IMR-90 (cell line): ENCODE measurements around the gene IPMK. TPM values are rescaled to one million over a fixed set of nuclear protein-coding genes. Genes with fewer than 3 reads are reported as not detected.

Source experiments
- ATAC-seq: fragments of 200-7000 bp; cut with Tn5 transposase; 2 replicates; pipeline ENCODE4 v1.9.1; 2020; ENCODE audit warnings: low read depth, mild to moderate bottlenecking, moderate library complexity
- BruUV-seq: library from RNA; stranded (reverse); fragments of 400-500 nt; replicated peaks from 2 replicates; lab custom pipeline; 2021; lab: Mats Ljungman, UMichigan
- CTCF ChIA-PET: fragments of 300-600 bp; formaldehyde crosslinking; extraction: SDS; loops from one replicate; lab custom pipeline; 2021; ENCODE audit warnings: antibody characterized with exemption; lab: Yijun Ruan, JAX
- POLR2A ChIA-PET: fragments of 300-600 bp; sonication (Branson Sonifier 250); formaldehyde crosslinking; loops from one replicate; lab custom pipeline; 2022; ENCODE audit warnings: antibody characterized with exemption; ENCODE audit not compliant: unreplicated experiment; lab: Charles Lee
- DNase-seq: peaks from one replicate; pipeline ENCODE4 v3.0.0; 2013
- H2AFZ ChIP-seq: replicated peaks from 2 replicates; pipeline ENCODE3; 2013; ENCODE audit warnings: low read length, mild to moderate bottlenecking; ENCODE audit not compliant: poor library complexity
- H2AK5ac ChIP-seq: 2 replicates; pipeline ENCODE4 v1.6.1; 2013; ENCODE audit warnings: low read depth, low read length, inconsistent platforms
- H2AK9ac ChIP-seq: replicated peaks from 2 replicates; pipeline ENCODE3; 2013; ENCODE audit warnings: mild to moderate bottlenecking, low read depth, low read length, moderate library complexity; ENCODE audit not compliant: poor library complexity
- H2BK120ac ChIP-seq: 2 replicates; pipeline ENCODE4 v1.6.1; 2013; ENCODE audit warnings: low read depth, low read length, inconsistent platforms
- H2BK15ac ChIP-seq: 3 replicates; pipeline ENCODE4 v1.6.1; 2013; ENCODE audit warnings: low read depth, low read length, inconsistent platforms
- H2BK20ac ChIP-seq: 2 replicates; pipeline ENCODE4 v1.6.1; 2013; ENCODE audit warnings: low read depth, mild to moderate bottlenecking, inconsistent platforms, low read length, moderate library complexity
- H2BK5ac ChIP-seq: 2 replicates; pipeline ENCODE4 v1.6.1; 2013; ENCODE audit warnings: mild to moderate bottlenecking, low read depth, low read length, inconsistent platforms; ENCODE audit not compliant: poor library complexity, severe bottlenecking
- H3K14ac ChIP-seq: replicated peaks from 2 replicates; pipeline ENCODE4 v1.6.1; 2013; ENCODE audit warnings: low read depth, low read length, inconsistent platforms
- H3K18ac ChIP-seq: 2 replicates; pipeline ENCODE4 v1.6.1; 2013; ENCODE audit warnings: low read depth, low read length, control low read depth
- H3K23ac ChIP-seq: 2 replicates; pipeline ENCODE4 v1.6.1; 2013; ENCODE audit warnings: low read depth, low read length, inconsistent platforms
- H3K27ac ChIP-seq: 2 replicates; pipeline ENCODE4 v1.5.1; 2013; ENCODE audit warnings: mild to moderate bottlenecking, control low read depth, low read length; ENCODE audit not compliant: insufficient read depth
- H3K27me3 ChIP-seq: 2 replicates; pipeline ENCODE4 v1.6.1; 2013; ENCODE audit warnings: low read length; ENCODE audit not compliant: control insufficient read depth, insufficient read depth
- H3K36me3 ChIP-seq: 2 replicates; pipeline ENCODE4 v1.6.1; 2013; ENCODE audit warnings: low read length, mixed read lengths; ENCODE audit not compliant: control insufficient read depth, insufficient read depth
- H3K4ac ChIP-seq: 2 replicates; pipeline ENCODE4 v1.6.1; 2013; ENCODE audit warnings: low read depth, low read length, inconsistent platforms
- H3K4me1 ChIP-seq: 2 replicates; pipeline ENCODE4 v1.6.1; 2013; ENCODE audit warnings: low read length, mixed read lengths; ENCODE audit not compliant: control insufficient read depth, insufficient read depth
- H3K4me2 ChIP-seq: 2 replicates; pipeline ENCODE4 v1.6.1; 2013; ENCODE audit warnings: low read depth, mild to moderate bottlenecking, control low read depth, low read length, moderate library complexity
- H3K4me3 ChIP-seq: 2 replicates; pipeline ENCODE4 v1.5.1; 2013; ENCODE audit warnings: low read depth, mild to moderate bottlenecking, control low read depth, low read length, moderate library complexity; ENCODE audit not compliant: insufficient read depth
- H3K56ac ChIP-seq: 2 replicates; pipeline ENCODE4 v1.6.1; 2013; ENCODE audit warnings: low read length, inconsistent platforms; ENCODE audit not compliant: insufficient read depth; ENCODE audit errors: extremely low read depth
- H3K79me1 ChIP-seq, 2 experiments: 2 replicates each; pipeline ENCODE4 v1.6.1; 2013; ENCODE audit warnings: low read length in 2 of 2, inconsistent platforms in 1 of 2, low read depth in 1 of 2
- H3K9ac ChIP-seq: 2 replicates; pipeline ENCODE4 v1.6.1; 2013; ENCODE audit warnings: low read depth, low read length, control low read depth
- H3K9me1 ChIP-seq: 2 replicates; pipeline ENCODE4 v1.6.1; 2013; ENCODE audit warnings: low read length, inconsistent platforms; ENCODE audit not compliant: insufficient read depth
- H3K9me3 ChIP-seq: 2 replicates; pipeline ENCODE4 v1.6.1; 2013; ENCODE audit warnings: low read length; ENCODE audit not compliant: control insufficient read depth, insufficient read depth
- H4K20me1 ChIP-seq: 2 replicates; pipeline ENCODE4 v1.6.1; 2013; ENCODE audit warnings: low read length, inconsistent platforms; ENCODE audit not compliant: insufficient read depth
- H4K5ac ChIP-seq: 2 replicates; pipeline ENCODE4 v1.6.1; 2013; ENCODE audit warnings: mild to moderate bottlenecking, low read depth, low read length, control low read depth
- H4K8ac ChIP-seq, 2 experiments: 2 replicates each; pipeline ENCODE4 v1.6.1; 2013; ENCODE audit warnings: low read depth in 2 of 2, low read length in 2 of 2, control low read depth in 1 of 2, inconsistent platforms in 1 of 2
- H4K91ac ChIP-seq: 2 replicates; pipeline ENCODE4 v1.6.1; 2013; ENCODE audit warnings: low read depth, low read length, inconsistent platforms; ENCODE audit not compliant: insufficient read depth
- BHLHE40 ChIP-seq: fragments of 150-350 bp; IDR thresholded peaks from 2 replicates; pipeline ENCODE4 v1.6.1; 2016; ENCODE audit warnings: mild to moderate bottlenecking, low read depth, low read length
- CEBPB ChIP-seq: IDR thresholded peaks from 2 replicates; pipeline ENCODE4 v1.6.1; 2012; ENCODE audit warnings: low read depth, low read length, improper control_type of control experiment
- CHD1 ChIP-seq: IDR thresholded peaks from 2 replicates; pipeline ENCODE4 v1.6.1; 2012; ENCODE audit warnings: low read depth, low read length, improper control_type of control experiment
- CTCF ChIP-seq: conservative IDR thresholded peaks from 2 replicates; pipeline ENCODE4 v1.5.1; 2012; ENCODE audit warnings: mild to moderate bottlenecking, low read depth, low read length, improper control_type of control experiment
- ELK1 ChIP-seq: fragments of 150-350 bp; IDR thresholded peaks from 2 replicates; pipeline ENCODE4 v1.6.1; 2016; ENCODE audit warnings: low read depth, mild to moderate bottlenecking, low read length, moderate library complexity, borderline replicate concordance
- FOS ChIP-seq: fragments of 150-350 bp; IDR thresholded peaks from 2 replicates; pipeline ENCODE4 v1.6.1; 2016; ENCODE audit warnings: low read depth, low read length
- MAFK ChIP-seq: IDR thresholded peaks from 2 replicates; pipeline ENCODE4 v1.6.1; 2012; ENCODE audit warnings: low read depth, low read length, improper control_type of control experiment
- MAZ ChIP-seq: IDR thresholded peaks from 2 replicates; pipeline ENCODE4 v1.6.1; 2012; ENCODE audit warnings: low read depth, mild to moderate bottlenecking, low read length, improper control_type of control experiment, moderate library complexity, borderline replicate concordance
- POLR2A ChIP-seq: IDR thresholded peaks from 2 replicates; pipeline ENCODE4 v1.6.1; 2012; ENCODE audit warnings: mild to moderate bottlenecking, low read depth, low read length
- RAD21 ChIP-seq: IDR thresholded peaks from 2 replicates; pipeline ENCODE4 v1.6.1; 2012; ENCODE audit warnings: low read length, improper control_type of control experiment
- RCOR1 ChIP-seq: IDR thresholded peaks from 2 replicates; pipeline ENCODE4 v1.6.1; 2012; ENCODE audit warnings: mild to moderate bottlenecking, low read length, improper control_type of control experiment; ENCODE audit not compliant: insufficient replicate concordance
- RFX5 ChIP-seq: IDR thresholded peaks from 2 replicates; pipeline ENCODE4 v1.8.0; 2012; ENCODE audit warnings: low read depth, mild to moderate bottlenecking, low read length, moderate library complexity
- SMC3 ChIP-seq: fragments of 150-350 bp; IDR thresholded peaks from 2 replicates; pipeline ENCODE4 v1.6.1; 2016; ENCODE audit warnings: low read depth, mild to moderate bottlenecking, antibody characterized with exemption, low read length, moderate library complexity
- USF2 ChIP-seq: fragments of 150-350 bp; IDR thresholded peaks from 2 replicates; pipeline ENCODE4 v1.6.1; 2017; ENCODE audit warnings: mild to moderate bottlenecking, antibody characterized with exemption, low read length, low read depth
- WGBS, 2 experiments: methylation state at CpG; one replicate each; pipeline versions ENCODE4 v1.1.5 to v1.1.7; 2013; ENCODE audit warnings: missing lambda C conversion rate in 2 of 2; ENCODE audit not compliant: insufficient read length in 1 of 2; ENCODE audit errors: extremely low coverage in 2 of 2; 5-methylcytosine and 5-hydroxymethylcytosine counted together
- dilution Hi-C: fragments of 300-500 bp; cut with HindIII; formaldehyde crosslinking; loops from one replicate; pipeline ENCODE4 v1.14.3; 2018; ENCODE audit warnings: low sequenced_read_pairs; ENCODE audit not compliant: unreplicated experiment
- in situ Hi-C: fragments of 300-500 bp; cut with MboI; formaldehyde crosslinking; loops from 3 replicates; pipeline ENCODE4 v1.14.3; 2019; ENCODE audit warnings: low sequenced_read_pairs, inconsistent platforms, mixed read lengths
- intact Hi-C: fragments of 100-400 bp; cut with micrococcal nuclease; formaldehyde crosslinking; loops from 2 replicates; pipeline ENCODE4 v1.10.0; 2022
- polyA plus RNA-seq, 3 experiments: library from polyadenylated mRNA; depleted of rRNA; stranded (reverse); fragments of >200 nt; gene quantifications; 2 replicates each; pipeline ENCODE4 v1.2.3, GENCODE V29; 2012; ENCODE audit warnings: low replicate concordance in 1 of 3
- total RNA-seq: library from RNA; depleted of rRNA; stranded (reverse); fragments of >200 nt; gene quantifications from 2 replicates; pipeline ENCODE4 v1.2.3, GENCODE V29; 2012

IPMK gene
- total and polyA plus RNA-seq, 2 of the 4 experiments (the other 2 are of a cell fraction) = 0.89 to 2.0 TPM

GRCh38 chr10:58293989-58294388 is 26.3 kb upstream of the IPMK start:
- TF ChIP-seq MAZ (no peak), CHD1 (no peak), POLR2A (no peak), CEBPB (no peak), USF2 (no peak), BHLHE40 (no peak), SMC3 (no peak), CTCF (no peak), RFX5 (no peak), RAD21 (no peak), MAFK (no peak), RCOR1 (no peak), ELK1 (no peak), FOS (no peak)
- ATAC-seq (no peak), DNase-seq (no peak)
- no peak overlapping the region for H3K14ac ChIP-seq
- H3K4ac ChIP-seq = no peak overlapping the region
- H2BK20ac ChIP-seq = no peak overlapping the region
- H2BK120ac ChIP-seq = no peak overlapping the region
- no peak overlapping the region for H3K23ac ChIP-seq
- no peak overlapping the region for H3K18ac ChIP-seq
- no peaks in the 10 kb centered on the region for H3K9me1 ChIP-seq
- in situ Hi-C loops = no loop called here
- no peaks in the 10 kb centered on the region for H4K20me1 ChIP-seq
- no peak overlapping the region for H4K91ac ChIP-seq
- H3K27me3 ChIP-seq = no peaks in the 10 kb centered on the region
- WGBS, 2 experiments = no CpG with 5 or more reads among the region's 5 CpGs
- H3K4me2 ChIP-seq = no peak overlapping the region
- H3K9me3 ChIP-seq = no peaks in the 10 kb centered on the region
- H4K5ac ChIP-seq = no peak overlapping the region
- dilution Hi-C loops = no loop called here
- H2AFZ ChIP-seq = no peak overlapping the region
- POLR2A ChIA-PET = no interaction called here
- H3K9ac ChIP-seq = no peak overlapping the region
- H3K56ac ChIP-seq = no peak overlapping the region
- no peak overlapping the region for H3K27ac ChIP-seq
- H3K36me3 ChIP-seq = no peaks in the 10 kb centered on the region
- intact Hi-C loops = no loop called here
- BruUV-seq = no TSS peak
- H2BK5ac ChIP-seq = no peak overlapping the region
- H3K79me1 ChIP-seq = no peaks in the 10 kb centered on the region
- H4K8ac ChIP-seq = no peak overlapping the region
- no peak overlapping the region for H2AK5ac ChIP-seq
- no peak overlapping the region for H2AK9ac ChIP-seq
- no peak overlapping the region for H2BK15ac ChIP-seq
- CTCF ChIA-PET = no interaction called here
- H3K4me1 ChIP-seq = no peaks in the 10 kb centered on the region
- no peak overlapping the region for H3K4me3 ChIP-seq
